ENCODE results near the gene CHD2.

- TF ChIP-seq MAZ (IDR thresholded peaks at IDR 0.05; ENCODE audit: borderline replicate concordance, low read depth, low read length) (no peak), RFX5 (IDR thresholded peaks at IDR 0.05) (no peak), JUNB (IDR thresholded peaks at IDR 0.05) (no peak), POLR2A (IDR thresholded peaks at IDR 0.05; ENCODE audit: low read length) (no peak), CTCF (IDR thresholded peaks at IDR 0.05) (no peak), FOSL2 (IDR thresholded peaks at IDR 0.05) (no peak), FOSL2 (CRISPR knock-in tag; IDR thresholded peaks at IDR 0.05) (no peak), RAD21 (conservative IDR thresholded peaks at IDR 0.05 in 1 of 2, IDR thresholded peaks at IDR 0.05 in 1 of 2) (no peak), MYC (IDR thresholded peaks at IDR 0.05; ENCODE audit: borderline replicate concordance, low read length) (no peak), CHD4 (IDR thresholded peaks at IDR 0.05; ENCODE audit: borderline replicate concordance) (no peak), ESRRA (IDR thresholded peaks at IDR 0.05; ENCODE audit: borderline replicate concordance, low read length) (no peak), HDAC2 (IDR thresholded peaks at IDR 0.05) (no peak), MAX (IDR thresholded peaks at IDR 0.05) (no peak), ELK1 (IDR thresholded peaks at IDR 0.05; ENCODE audit: low read depth, low read length) (no peak)
Measured at GRCh38 chr15:93024716-93025624, 124.8 kb downstream of the CHD2 start.

Data from A549 (cell line).